Activated naive CD4-positive, alpha-beta T cell treated with anti-CD3 and anti-CD28 coated beads, Interleukin-2, amount 10 ng/mL, durations not matched to agents 7 days and 5 days (primary cell): ENCODE data around the gene TSPAN2.
A peak's percentile ranks its signal among the peaks of the same experiment; 100 is the strongest.

Source experiments
- CTCF ChIA-PET: fragments of 350-600 bp; sonication (Branson Sonifier 250); formaldehyde crosslinking; loops from one replicate; lab custom pipeline; 2021; ENCODE audit warnings: antibody characterized with exemption; lab: Charles Lee
- DNase-seq: peaks from one replicate; pipeline ENCODE4 v3.0.0-alpha.2; 2020
- H3K27ac Mint-ChIP-seq: one replicate; pipeline ENCODE4 v1.8.0; 2021; ENCODE audit warnings: mild to moderate bottlenecking, moderate library complexity, mixed read lengths
- H3K27me3 Mint-ChIP-seq: one replicate; pipeline ENCODE4 v1.8.0; 2021; ENCODE audit warnings: mild to moderate bottlenecking, mixed read lengths
- H3K36me3 Mint-ChIP-seq: one replicate; pipeline ENCODE4 v1.8.0; 2021; ENCODE audit warnings: mixed read lengths
- H3K4me1 Mint-ChIP-seq: one replicate; pipeline ENCODE4 v1.8.0; 2021; ENCODE audit warnings: mixed read lengths
- H3K4me3 Mint-ChIP-seq: one replicate; pipeline ENCODE4 v1.8.0; 2021; ENCODE audit warnings: mild to moderate bottlenecking, moderate library complexity, mixed read lengths
- H3K9me3 Mint-ChIP-seq: one replicate; pipeline ENCODE4 v1.8.0; 2021; ENCODE audit warnings: mixed read lengths

Gene TSPAN2

GRCh38 chr1:115089420-115090185, at the start of gene TSPAN2:
Gene TSPAN2 (minus strand): TSS chr1:115089503. CDS start chr1:115089432, 71 bp downstream.
- Mint-ChIP-seq H3K27me3 (peaks cover 37% of the 10 kb centered on the region), H3K4me1 (peaks cover 19% of the 10 kb centered on the region), H3K4me3 (peak within 1 kb of the TSS; percentile 67), H3K9me3 (peaks cover 7% of the 10 kb centered on the region), H3K36me3 (no peaks in the 10 kb centered on the region), H3K27ac (no peak within 1 kb of the TSS)
- peak; percentile 61 for DNase-seq
- CTCF ChIA-PET, result no interaction called here

- H3K36me3 Mint-ChIP-seq, result no peaks in the 10 kb centered on the region
- no peaks in the 10 kb centered on the region for H3K9me3 Mint-ChIP-seq
- peaks cover 3% of the 10 kb centered on the region for H3K4me1 Mint-ChIP-seq
- H3K4me3 Mint-ChIP-seq, result peak overlapping the region; percentile 20
- H3K27me3 Mint-ChIP-seq, result peaks cover 24% of the 10 kb centered on the region
- no peak overlapping the region for H3K27ac Mint-ChIP-seq
- peak; percentile 73 for DNase-seq
- CTCF ChIA-PET, result interaction anchor here (0.8 to 8.4 kb wide), 8 partner anchors 10 to 631 kb away, joined by 3 to 96 read pairs (median 5); no protein-coding TSS in a partner anchor
Observed at GRCh38 chr1:115138973-115139372, 49.7 kb upstream of the TSPAN2 start.

GRCh38 chr1:115138271-115138670, 49.0 kb upstream of the TSPAN2 start:
- DNase-seq, result no peak
- Mint-ChIP-seq H3K27me3 (peaks cover 24% of the 10 kb centered on the region), H3K36me3 (no peaks in the 10 kb centered on the region), H3K27ac (no peak overlapping the region), H3K4me3 (no peak overlapping the region), H3K4me1 (peaks cover 3% of the 10 kb centered on the region), H3K9me3 (no peaks in the 10 kb centered on the region)
- CTCF ChIA-PET, result interaction anchor here (0.7 to 8.4 kb wide), 8 partner anchors 9 to 457 kb away, joined by 3 to 96 read pairs (median 4); no protein-coding TSS in a partner anchor

GRCh38 chr1:115137191-115137590, 47.9 kb upstream of the TSPAN2 start:
- Mint-ChIP-seq H3K27ac (no peak overlapping the region), H3K4me1 (peaks cover 3% of the 10 kb centered on the region), H3K4me3 (no peak overlapping the region), H3K27me3 (peaks cover 18% of the 10 kb centered on the region), H3K36me3 (no peaks in the 10 kb centered on the region), H3K9me3 (no peaks in the 10 kb centered on the region)
- no peak for DNase-seq
- CTCF ChIA-PET, result interaction anchor here (0.5 to 8.4 kb wide), 4 partner anchors 8 to 458 kb away, joined by 3 to 96 read pairs (median 14); no protein-coding TSS in a partner anchor

- CTCF ChIA-PET, result interaction anchor here (0.5 to 8.4 kb wide), 3 partner anchors 332 to 459 kb away, joined by 3 to 96 read pairs (median 21); no protein-coding TSS in a partner anchor
- Mint-ChIP-seq H3K36me3 (no peaks in the 10 kb centered on the region), H3K4me3 (no peak overlapping the region), H3K4me1 (peaks cover 3% of the 10 kb centered on the region), H3K27me3 (peaks cover 18% of the 10 kb centered on the region), H3K9me3 (no peaks in the 10 kb centered on the region), H3K27ac (no peak overlapping the region)
- no peak for DNase-seq
Observed at GRCh38 chr1:115136706-115137105, 47.4 kb upstream of the TSPAN2 start.

- H3K36me3 Mint-ChIP-seq, result no peaks in the 10 kb centered on the region
- H3K9me3 Mint-ChIP-seq, result no peaks in the 10 kb centered on the region
- H3K4me1 Mint-ChIP-seq, result peaks cover 3% of the 10 kb centered on the region
- peaks cover 18% of the 10 kb centered on the region for H3K27me3 Mint-ChIP-seq
- H3K4me3 Mint-ChIP-seq, result no peak overlapping the region
- CTCF ChIA-PET, result interaction anchor here (2.6 to 8.4 kb wide), 2 partner anchors 332 to 459 kb away, joined by 21 to 96 read pairs; no protein-coding TSS in a partner anchor
- no peak for DNase-seq
- no peak overlapping the region for H3K27ac Mint-ChIP-seq
Observed at GRCh38 chr1:115136106-115136505, 46.8 kb upstream of the TSPAN2 start.

GRCh38 chr1:115135681-115136080, 46.4 kb upstream of the TSPAN2 start:
- H3K9me3 Mint-ChIP-seq, result no peaks in the 10 kb centered on the region
- CTCF ChIA-PET, result interaction anchor here (8.4 kb wide), 1 partner anchor 460 kb away, joined by 96 read pairs; no protein-coding TSS in a partner anchor
- no peak for DNase-seq
- no peaks in the 10 kb centered on the region for H3K36me3 Mint-ChIP-seq
- no peak overlapping the region for H3K27ac Mint-ChIP-seq
- H3K4me1 Mint-ChIP-seq, result peaks cover 3% of the 10 kb centered on the region
- H3K27me3 Mint-ChIP-seq, result peaks cover 18% of the 10 kb centered on the region
- H3K4me3 Mint-ChIP-seq, result no peak overlapping the region

- Mint-ChIP-seq H3K36me3 (no peaks in the 10 kb centered on the region), H3K4me3 (no peak overlapping the region), H3K27me3 (peaks cover 15% of the 10 kb centered on the region), H3K4me1 (peaks cover 3% of the 10 kb centered on the region), H3K27ac (no peak overlapping the region), H3K9me3 (no peaks in the 10 kb centered on the region)
- CTCF ChIA-PET, result interaction anchor here (8.4 kb wide), 1 partner anchor 460 kb away, joined by 96 read pairs; no protein-coding TSS in a partner anchor
- no peak for DNase-seq
Observed at GRCh38 chr1:115134850-115135480, 45.7 kb upstream of the TSPAN2 start.

GRCh38 chr1:115134231-115134630, 44.9 kb upstream of the TSPAN2 start:
- Mint-ChIP-seq H3K36me3 (no peaks in the 10 kb centered on the region), H3K4me1 (peaks cover 3% of the 10 kb centered on the region), H3K27me3 (peaks cover 13% of the 10 kb centered on the region), H3K27ac (no peak overlapping the region), H3K4me3 (no peak overlapping the region), H3K9me3 (no peaks in the 10 kb centered on the region)
- CTCF ChIA-PET, result no interaction called here
- no peak for DNase-seq

- Mint-ChIP-seq H3K4me1 (no peaks in the 10 kb centered on the region), H3K4me3 (no peak overlapping the region), H3K9me3 (no peaks in the 10 kb centered on the region), H3K36me3 (no peaks in the 10 kb centered on the region), H3K27me3 (peaks cover 7% of the 10 kb centered on the region), H3K27ac (no peak overlapping the region)
- DNase-seq, result no peak
- CTCF ChIA-PET, result no interaction called here
Observed at GRCh38 chr1:115133440-115133839, 44.1 kb upstream of the TSPAN2 start.

GRCh38 chr1:115130786-115131185, 41.5 kb upstream of the TSPAN2 start:
- Mint-ChIP-seq H3K27me3 (no peaks in the 10 kb centered on the region), H3K27ac (no peak overlapping the region), H3K4me3 (no peak overlapping the region), H3K36me3 (no peaks in the 10 kb centered on the region), H3K9me3 (no peaks in the 10 kb centered on the region), H3K4me1 (no peaks in the 10 kb centered on the region)
- DNase-seq, result no peak
- CTCF ChIA-PET, result no interaction called here

- Mint-ChIP-seq H3K9me3 (peaks cover 1% of the 10 kb centered on the region), H3K27me3 (peaks cover 6% of the 10 kb centered on the region), H3K27ac (no peak overlapping the region), H3K36me3 (no peaks in the 10 kb centered on the region), H3K4me1 (no peaks in the 10 kb centered on the region), H3K4me3 (no peak overlapping the region)
- CTCF ChIA-PET, result interaction anchor here (0.8 to 2.3 kb wide), 3 partner anchors 9 to 578 kb away, joined by 3 to 13 read pairs (median 8); no protein-coding TSS in a partner anchor
- no peak for DNase-seq
Observed at GRCh38 chr1:115129071-115129640, 39.9 kb upstream of the TSPAN2 start.

- no peak overlapping the region for H3K27ac Mint-ChIP-seq
- peaks cover 12% of the 10 kb centered on the region for H3K27me3 Mint-ChIP-seq
Observed at GRCh38 chr1:115127539-115127938, 38.2 kb upstream of the TSPAN2 start.

GRCh38 chr1:115126516-115126915, 37.2 kb upstream of the TSPAN2 start:
- no peak for DNase-seq
- peaks cover 7% of the 10 kb centered on the region for H3K9me3 Mint-ChIP-seq
- H3K27ac Mint-ChIP-seq, result no peak overlapping the region
- H3K27me3 Mint-ChIP-seq, result peaks cover 12% of the 10 kb centered on the region
- CTCF ChIA-PET, result no interaction called here
- H3K4me1 Mint-ChIP-seq, result no peaks in the 10 kb centered on the region
- H3K36me3 Mint-ChIP-seq, result no peaks in the 10 kb centered on the region
- no peak overlapping the region for H3K4me3 Mint-ChIP-seq

More at GRCh38 chr1:115127539-115127938, 38.2 kb upstream of the TSPAN2 start:
- no peak overlapping the region for H3K4me3 Mint-ChIP-seq
- CTCF ChIA-PET, result no interaction called here
- no peak for DNase-seq
- H3K9me3 Mint-ChIP-seq, result peaks cover 3% of the 10 kb centered on the region
- no peaks in the 10 kb centered on the region for H3K4me1 Mint-ChIP-seq
- no peaks in the 10 kb centered on the region for H3K36me3 Mint-ChIP-seq
